ENCODE measurements around the gene MUC4. TPM values are rescaled to one million over a fixed set of nuclear protein-coding genes. Genes with fewer than 3 reads are reported as not detected.

MUC4 gene
- total RNA-seq, 6 donors from 2014 or later: 4.6 to 75.4 (median 11.3) TPM

DNA sequence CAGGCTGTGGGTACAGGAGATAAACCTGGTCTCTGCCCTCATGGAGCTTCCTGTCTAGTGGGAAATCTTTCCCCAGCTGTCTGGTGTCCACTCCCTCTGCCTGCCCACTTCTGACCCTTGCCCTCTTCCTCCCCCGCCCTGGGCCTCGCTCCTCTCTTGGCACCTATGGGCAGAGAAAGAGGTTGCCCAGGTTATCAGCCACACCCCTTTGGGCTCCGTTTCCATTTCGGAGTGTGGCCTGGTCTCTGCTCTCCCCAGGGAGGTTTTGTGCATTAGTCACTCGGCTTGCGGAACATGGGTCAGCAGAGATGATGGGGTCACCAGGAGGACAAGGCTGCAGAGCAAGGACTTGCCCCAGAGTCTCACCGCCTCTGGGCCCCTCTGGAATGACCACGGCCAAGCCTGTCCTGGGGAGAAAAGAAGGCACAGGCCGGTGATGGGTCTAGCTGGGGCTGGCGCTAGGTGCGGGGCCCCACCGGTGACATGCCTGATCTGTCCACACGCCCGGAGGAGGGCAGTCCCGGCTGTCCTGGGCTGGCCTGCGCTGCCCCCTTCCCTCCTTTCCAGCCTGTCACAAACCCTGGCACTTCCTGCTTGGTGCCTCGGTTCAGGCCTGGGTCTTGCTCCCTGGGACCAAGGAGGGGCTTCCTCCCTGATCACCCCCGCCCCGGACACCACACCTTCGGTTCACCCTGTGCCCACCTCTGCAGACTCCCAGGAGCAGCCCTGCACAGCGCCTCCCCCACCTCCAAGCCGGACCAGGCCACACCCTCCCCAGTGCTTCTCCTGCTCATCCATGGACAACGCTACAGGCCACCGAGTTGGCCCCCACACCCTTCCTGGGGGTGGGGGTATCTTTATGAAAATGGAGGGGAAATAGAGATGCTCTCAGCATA, 35.6 kb upstream of the MUC4 start:
- Histone ChIP-seq H3K36me3 (no peaks in the 10 kb centered on the region), H3K4me1 (peaks cover 0 to 5% (median 0%) of the 10 kb centered on the region in 4 donors), H3K4me3 (no peak overlapping the region), H3K9me3 (no peaks in the 10 kb centered on the region), H3K27ac (no peak overlapping the region), H3K27me3 (no peaks in the 10 kb centered on the region)
- DNase-seq: peak in 1 of 2 donors; percentile 65
- WGBS, 2 donors: 79 to 88% methylated on average over 20 to 24 of the region's 24 CpGs
- TF ChIP-seq EP300 (IDR thresholded peaks at IDR 0.05): no peak
- TF ChIP-seq POLR2AphosphoS5 (IDR thresholded peaks at IDR 0.05): no peak
- no peak for TF ChIP-seq POLR2A (IDR thresholded peaks at IDR 0.05)
- TF ChIP-seq, protein P1, sequence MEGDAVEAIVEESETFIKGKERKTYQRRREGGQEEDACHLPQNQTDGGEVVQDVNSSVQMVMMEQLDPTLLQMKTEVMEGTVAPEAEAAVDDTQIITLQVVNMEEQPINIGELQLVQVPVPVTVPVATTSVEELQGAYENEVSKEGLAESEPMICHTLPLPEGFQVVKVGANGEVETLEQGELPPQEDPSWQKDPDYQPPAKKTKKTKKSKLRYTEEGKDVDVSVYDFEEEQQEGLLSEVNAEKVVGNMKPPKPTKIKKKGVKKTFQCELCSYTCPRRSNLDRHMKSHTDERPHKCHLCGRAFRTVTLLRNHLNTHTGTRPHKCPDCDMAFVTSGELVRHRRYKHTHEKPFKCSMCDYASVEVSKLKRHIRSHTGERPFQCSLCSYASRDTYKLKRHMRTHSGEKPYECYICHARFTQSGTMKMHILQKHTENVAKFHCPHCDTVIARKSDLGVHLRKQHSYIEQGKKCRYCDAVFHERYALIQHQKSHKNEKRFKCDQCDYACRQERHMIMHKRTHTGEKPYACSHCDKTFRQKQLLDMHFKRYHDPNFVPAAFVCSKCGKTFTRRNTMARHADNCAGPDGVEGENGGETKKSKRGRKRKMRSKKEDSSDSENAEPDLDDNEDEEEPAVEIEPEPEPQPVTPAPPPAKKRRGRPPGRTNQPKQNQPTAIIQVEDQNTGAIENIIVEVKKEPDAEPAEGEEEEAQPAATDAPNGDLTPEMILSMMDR (IDR thresholded peaks at IDR 0.05): no peak
- ATAC-seq (ENCODE audit: low FRiP score in 2 of 2): peak in 1 of 2 donors; percentile 2

DNA sequence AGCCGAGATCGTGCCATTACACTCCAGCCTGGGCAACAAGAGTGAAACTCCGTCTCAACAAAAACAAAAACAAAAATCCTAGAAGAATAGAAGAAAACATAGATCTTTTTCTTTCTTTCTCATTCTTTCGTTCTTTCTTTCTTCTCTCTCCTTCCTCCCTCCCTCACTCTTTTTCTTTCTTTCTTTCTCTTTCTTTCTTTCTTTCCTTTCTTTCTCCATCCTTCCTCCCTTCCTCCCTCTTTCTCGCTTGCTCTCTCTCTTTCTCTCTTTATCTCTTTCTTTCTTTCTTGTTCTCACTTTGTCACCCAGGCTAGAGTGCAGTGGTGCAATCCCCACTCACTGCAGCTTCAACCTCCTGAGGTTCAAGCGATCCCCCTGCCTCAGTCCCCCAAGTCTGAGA, 33.8 kb upstream of the MUC4 start:
- WGBS, 2 donors: 90 to 93% methylated on average over 6 of the region's 6 CpGs
- Histone ChIP-seq H3K4me1 (no peaks in the 10 kb centered on the region), H3K9me3 (no peaks in the 10 kb centered on the region), H3K27me3 (no peaks in the 10 kb centered on the region), H3K36me3 (no peaks in the 10 kb centered on the region), H3K4me3 (no peak overlapping the region), H3K27ac (no peak overlapping the region)
- TF ChIP-seq EP300 (IDR thresholded peaks at IDR 0.05) (no peak), POLR2A (IDR thresholded peaks at IDR 0.05) (no peak), POLR2AphosphoS5 (IDR thresholded peaks at IDR 0.05) (no peak)
- TF ChIP-seq, protein P1 (IDR thresholded peaks at IDR 0.05): no peak
- DNase-seq (no peak), ATAC-seq (ENCODE audit: low FRiP score in 2 of 2) (no peak)

DNA sequence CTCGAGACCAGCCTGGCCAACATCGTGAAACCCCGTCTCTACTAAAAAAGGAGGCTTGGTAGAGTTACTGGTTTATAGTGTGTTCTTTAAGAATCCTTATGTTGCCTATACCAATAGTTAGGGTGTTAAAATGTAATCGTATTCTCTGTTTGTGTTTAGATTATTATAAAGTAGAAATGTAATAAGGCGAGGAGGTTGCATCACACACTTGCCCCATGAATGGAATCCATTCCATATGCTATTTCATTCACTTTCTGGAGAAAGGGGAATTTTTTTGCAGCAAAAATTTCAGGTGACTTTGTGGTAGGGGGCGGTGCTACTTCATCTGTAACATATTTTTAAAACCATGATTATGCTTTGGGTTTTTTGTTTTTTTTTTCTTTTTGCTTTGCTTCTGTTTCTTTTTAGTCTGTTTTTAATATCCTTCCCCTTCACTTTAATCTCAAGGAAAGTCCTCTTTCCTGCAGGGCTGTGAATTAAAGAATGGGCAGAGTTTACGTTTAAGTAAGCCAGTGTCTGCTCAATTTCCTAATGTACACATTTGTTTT, 33.0 kb upstream of the MUC4 start:
- 83 to 85% methylated on average over 7 of the region's 7 CpGs for WGBS, 2 donors
- Histone ChIP-seq H3K9me3 (no peaks in the 10 kb centered on the region), H3K27me3 (no peaks in the 10 kb centered on the region), H3K4me1 (no peaks in the 10 kb centered on the region), H3K36me3 (no peaks in the 10 kb centered on the region), H3K4me3 (no peak overlapping the region), H3K27ac (no peak overlapping the region)
- TF ChIP-seq POLR2AphosphoS5 (IDR thresholded peaks at IDR 0.05): no peak
- TF ChIP-seq, protein P1 (IDR thresholded peaks at IDR 0.05): no peak
- TF ChIP-seq EP300 (IDR thresholded peaks at IDR 0.05): no peak
- no peak for TF ChIP-seq POLR2A (IDR thresholded peaks at IDR 0.05)
- ATAC-seq (ENCODE audit: low FRiP score in 2 of 2) (no peak), DNase-seq (no peak)

DNA sequence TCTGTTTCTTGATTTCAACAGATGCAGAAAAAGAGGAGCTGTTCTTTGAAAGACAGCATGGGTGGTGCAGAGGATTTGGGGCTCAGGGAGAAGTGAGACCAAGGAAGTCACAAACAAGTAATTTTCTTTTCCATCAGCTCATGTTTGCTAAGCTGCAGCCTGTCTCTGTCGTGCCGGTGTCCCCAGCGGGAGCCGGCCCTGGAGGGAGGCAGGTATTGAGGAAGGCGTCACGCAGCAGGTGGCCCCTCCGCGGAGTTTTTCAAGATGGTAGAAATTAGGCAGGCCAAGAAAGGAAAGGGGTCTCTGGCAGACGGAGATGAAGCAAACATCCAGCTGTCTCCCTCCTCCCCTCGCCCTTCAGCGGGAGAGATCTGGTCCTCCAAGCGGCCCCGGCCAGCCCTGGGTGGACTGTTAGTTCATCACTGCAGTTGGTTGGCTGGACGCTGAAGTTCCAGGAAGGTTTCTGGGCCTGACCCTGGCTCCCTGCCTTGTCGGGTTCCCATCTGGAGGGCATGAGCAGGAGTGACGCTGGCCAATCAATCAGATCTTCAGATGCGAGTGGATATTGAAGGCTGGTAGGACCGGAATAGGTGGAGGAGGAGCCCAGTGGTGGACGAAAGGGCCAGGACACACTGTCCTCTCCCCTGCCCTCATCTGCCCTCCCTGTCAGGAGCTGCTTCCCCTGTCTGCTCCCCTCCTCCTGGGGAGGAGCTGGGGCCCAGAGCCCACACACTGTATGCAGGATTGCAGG, 27.7 kb upstream of the MUC4 start:
- Histone ChIP-seq H3K36me3 (no peaks in the 10 kb centered on the region), H3K4me3 (no peak overlapping the region), H3K4me1 (peaks cover 0 to 4% (median 0%) of the 10 kb centered on the region in 4 donors), H3K27me3 (no peaks in the 10 kb centered on the region), H3K9me3 (no peaks in the 10 kb centered on the region), H3K27ac (no peak overlapping the region)
- DNase-seq: peak in 1 of 2 donors; percentile 60
- TF ChIP-seq POLR2AphosphoS5 (IDR thresholded peaks at IDR 0.05) (no peak), POLR2A (IDR thresholded peaks at IDR 0.05) (no peak), EP300 (IDR thresholded peaks at IDR 0.05) (no peak)
- TF ChIP-seq, protein P1 (IDR thresholded peaks at IDR 0.05): no peak
- ATAC-seq (ENCODE audit: low FRiP score in 2 of 2): peak in 1 of 2 donors; percentile 19
- 60 to 77% methylated on average over 15 of the region's 19 CpGs for WGBS, 2 donors

Data from upper lobe of left lung (tissue), 6 donors.